Liver (tissue), 9 donors: Measurements from ENCODE around the gene ENG. TPM values are rescaled to one million over a fixed set of nuclear protein-coding genes. Genes with fewer than 3 reads are reported as not detected.
A peak's percentile ranks its signal among the peaks of the same experiment; 100 is the strongest.

ENCODE experiments used
- DNase-seq: peaks from one replicate; pipeline ENCODE4 v3.0.0-alpha.2; 2017; ENCODE audit warnings: low spot score
- H3K27ac ChIP-seq, 2 donors: one replicate each; pipeline ENCODE4 v1.7.0; 2013; ENCODE audit warnings: inconsistent platforms in 2 of 2, low read length in 2 of 2, control low read depth in 1 of 2, low read depth in 1 of 2, mild to moderate bottlenecking in 1 of 2
- H3K27me3 ChIP-seq, 4 donors: one replicate each; pipeline versions ENCODE4 v1.6.1 to v1.7.0; 2013; ENCODE audit warnings: low read length in 3 of 4, inconsistent platforms in 1 of 4, mild to moderate bottlenecking in 1 of 4, moderate library complexity in 1 of 4; ENCODE audit not compliant: control insufficient read depth in 4 of 4, insufficient read depth in 4 of 4
- H3K36me3 ChIP-seq, 4 donors: one replicate each; pipeline versions ENCODE4 v1.6.1 to v1.7.0; 2013; ENCODE audit warnings: low read length in 3 of 4, mild to moderate bottlenecking in 3 of 4, low read depth in 1 of 4, moderate library complexity in 1 of 4; ENCODE audit not compliant: control insufficient read depth in 4 of 4, insufficient read depth in 3 of 4
- H3K4me1 ChIP-seq, 4 donors: one replicate each; pipeline versions ENCODE4 v1.6.1 to v1.7.0; 2013; ENCODE audit warnings: low read length in 3 of 4, mild to moderate bottlenecking in 3 of 4, moderate library complexity in 1 of 4; ENCODE audit not compliant: control insufficient read depth in 4 of 4, insufficient read depth in 4 of 4
- H3K4me3 ChIP-seq, 3 donors: one replicate each; pipeline versions ENCODE4 v1.6.1 to v1.7.0; 2013; ENCODE audit warnings: low read length in 3 of 3, control low read depth in 1 of 3, low read depth in 1 of 3, mild to moderate bottlenecking in 1 of 3
- H3K9ac ChIP-seq, 2 donors: one replicate each; pipeline ENCODE4 v1.7.0; 2013; ENCODE audit warnings: low read length in 2 of 2, mild to moderate bottlenecking in 2 of 2, moderate library complexity in 2 of 2, control low read depth in 1 of 2, low read depth in 1 of 2
- H3K9me3 ChIP-seq, 4 donors: one replicate each; pipeline versions ENCODE4 v1.6.1 to v1.7.0; 2013; ENCODE audit warnings: low read length in 3 of 4; ENCODE audit not compliant: control insufficient read depth in 4 of 4
- ATF3 ChIP-seq: IDR thresholded peaks from 2 replicates; pipeline ENCODE4 v1.6.1; 2016; ENCODE audit warnings: antibody characterized with exemption
- CTCF ChIP-seq: fragments of 150-350 bp; IDR thresholded peaks from 2 replicates; pipeline ENCODE4 v1.5.1; 2017; ENCODE audit warnings: improper control_type of control experiment, low read depth, low read length; ENCODE audit not compliant: missing input control
- EGR1 ChIP-seq, 2 donors: IDR thresholded peaks; 2 replicates each; pipeline ENCODE4 v1.6.1; 2016 to 2018; ENCODE audit warnings: antibody characterized with exemption in 2 of 2, low read depth in 2 of 2
- FOXA1 ChIP-seq: IDR thresholded peaks from 2 replicates; pipeline ENCODE4 v1.6.1; 2016; ENCODE audit warnings: antibody characterized with exemption
- FOXA2 ChIP-seq: IDR thresholded peaks from 2 replicates; pipeline ENCODE4 v1.6.1; 2016; ENCODE audit warnings: antibody characterized with exemption
- GABPA ChIP-seq, 2 donors: IDR thresholded peaks in 1 of 2; conservative IDR thresholded peaks in 1 of 2; 2 replicates each; pipeline ENCODE4 v1.6.1; 2016; ENCODE audit warnings: antibody characterized with exemption in 2 of 2, mild to moderate bottlenecking in 1 of 2, moderate library complexity in 1 of 2
- HNF4A ChIP-seq, 2 donors: conservative IDR thresholded peaks; 2 replicates each; pipeline ENCODE4 v1.6.1; 2016; ENCODE audit warnings: antibody characterized with exemption in 2 of 2, mild to moderate bottlenecking in 2 of 2
- HNF4G ChIP-seq: IDR thresholded peaks from 2 replicates; pipeline ENCODE4 v1.6.1; 2016; ENCODE audit warnings: antibody characterized with exemption
- JUND ChIP-seq, 2 donors: IDR thresholded peaks; 2 replicates each; pipeline ENCODE4 v1.6.1; 2016; ENCODE audit warnings: antibody characterized with exemption in 2 of 2
- MAX ChIP-seq: IDR thresholded peaks from 2 replicates; pipeline ENCODE4 v1.6.1; 2016; ENCODE audit warnings: antibody characterized with exemption
- NR2F2 ChIP-seq: IDR thresholded peaks from 2 replicates; pipeline ENCODE4 v1.6.1; 2016; ENCODE audit warnings: antibody characterized with exemption
- RAD21 ChIP-seq, 2 donors: IDR thresholded peaks; 2 replicates each; pipeline ENCODE4 v1.6.1; 2016; ENCODE audit warnings: antibody characterized with exemption in 2 of 2, mild to moderate bottlenecking in 2 of 2
- REST ChIP-seq: IDR thresholded peaks from 2 replicates; pipeline ENCODE4 v1.6.1; 2016; ENCODE audit warnings: antibody characterized with exemption, mild to moderate bottlenecking
- RXRA ChIP-seq, 2 donors: IDR thresholded peaks; 2 replicates each; pipeline ENCODE4 v1.6.1; 2017 to 2018; ENCODE audit warnings: antibody characterized with exemption in 2 of 2, mild to moderate bottlenecking in 1 of 2
- SP1 ChIP-seq: IDR thresholded peaks from 2 replicates; pipeline ENCODE4 v1.6.1; 2018; ENCODE audit warnings: antibody characterized with exemption, mild to moderate bottlenecking
- TAF1 ChIP-seq: conservative IDR thresholded peaks from 2 replicates; pipeline ENCODE4 v1.6.1; 2016; ENCODE audit warnings: antibody characterized with exemption, mild to moderate bottlenecking
- YY1 ChIP-seq: IDR thresholded peaks from 2 replicates; pipeline ENCODE4 v1.6.1; 2016; ENCODE audit warnings: antibody characterized with exemption, mild to moderate bottlenecking
- ZBTB33 ChIP-seq: IDR thresholded peaks from 2 replicates; pipeline ENCODE4 v1.6.1; 2016; ENCODE audit warnings: antibody characterized with exemption
- WGBS: extraction: QIAGEN DNeasy Blood & Tissue Kit; methylation state at CpG from one replicate; pipeline ENCODE4 v1.1.7; 2013; 5-methylcytosine and 5-hydroxymethylcytosine counted together
- polyA plus RNA-seq, 2 donors: library from polyadenylated mRNA; stranded (reverse) in 1 of 2; unstranded in 1 of 2; fragments of 200-250 nt in 1 of 2; fragments of >200 nt in 1 of 2; fragmentation: Nextera tagmentation in 1 of 2; extraction: Ambion mirVana in 1 of 2; gene quantifications; one replicate each; pipeline versions ENCODE4 v1.2.1 to v1.2.3, GENCODE V29; 2013 to 2015
- total RNA-seq, 2 donors: library from RNA; depleted of rRNA; stranded (reverse); fragments of >200 nt; gene quantifications; one replicate each; pipeline ENCODE4 v1.2.3, GENCODE V29; 2014
- donor health status: healthy.
- donor health status: healthy.
- donor health status: healthy.
- donor health status: healthy.
- donor health status: healthy.

Gene ENG
- total and polyA plus RNA-seq, 4 donors, result 12.8 to 91.3 (median 24.2) TPM

- Histone ChIP-seq H3K9me3 (no peaks in the 10 kb centered on the region), H3K9ac (no peak overlapping the region), H3K4me3 (no peak overlapping the region), H3K27ac (no peak overlapping the region), H3K27me3 (no peaks in the 10 kb centered on the region), H3K4me1 (peaks cover 8 to 21% (median 14%) of the 10 kb centered on the region in 4 donors), H3K36me3 (peaks cover 0 to 4% (median under 1%) of the 10 kb centered on the region in 4 donors)
- DNase-seq, result no peak
- TF ChIP-seq TAF1, result no peak
- TF ChIP-seq FOXA2, result no peak
- WGBS, result 71% methylated on average over 7 of the region's 7 CpGs
Observed at GRCh38 chr9:127826253-127826913, 28.1 kb downstream of the ENG start.

GRCh38 chr9:127825319-127826051 is 29.0 kb downstream of the ENG start:
- Histone ChIP-seq H3K36me3 (peaks cover 0 to 4% (median under 1%) of the 10 kb centered on the region in 4 donors), H3K4me1 (peaks cover 8 to 21% (median 14%) of the 10 kb centered on the region in 4 donors), H3K9me3 (no peaks in the 10 kb centered on the region), H3K4me3 (no peak overlapping the region), H3K27ac (no peak overlapping the region), H3K27me3 (no peaks in the 10 kb centered on the region), H3K9ac (no peak overlapping the region)
- 36% methylated on average over 42 of the region's 42 CpGs for WGBS
- DNase-seq, result peak; percentile 79
- TF ChIP-seq FOXA1 (no peak), HNF4G (no peak), FOXA2 (no peak), TAF1 (no peak), RXRA (IDR thresholded peaks at IDR 0.05) (peak; percentile 69 to 86), JUND (IDR thresholded peaks at IDR 0.05) (no peak), REST (no peak), HNF4A (conservative IDR thresholded peaks at IDR 0.05) (peak; percentile 17 to 21), YY1 (peak; percentile 16), NR2F2 (peak; percentile 20), EGR1 (IDR thresholded peaks at IDR 0.05; ENCODE audit: low read depth in 2 of 2) (no peak), CTCF (peak; percentile 36), ZBTB33 (no peak), GABPA (IDR thresholded peaks at IDR 0.05 in 1 of 2, conservative IDR thresholded peaks at IDR 0.05 in 1 of 2) (no peak), SP1 (no peak), RAD21 (IDR thresholded peaks at IDR 0.05) (peak; percentile 6 to 67), ATF3 (no peak), MAX (no peak)
